ENCODE results near the gene SLC4A1AP. TPM values are rescaled to one million over a fixed set of nuclear protein-coding genes. Genes with fewer than 3 reads are reported as not detected.

SLC4A1AP gene
- total and polyA plus RNA-seq, 9 of the 15 experiments (the other 6 are each of a cell fraction or from before 2014, with no cell fraction given), result 8.1 to 40.5 (median 35.3) TPM

DNA sequence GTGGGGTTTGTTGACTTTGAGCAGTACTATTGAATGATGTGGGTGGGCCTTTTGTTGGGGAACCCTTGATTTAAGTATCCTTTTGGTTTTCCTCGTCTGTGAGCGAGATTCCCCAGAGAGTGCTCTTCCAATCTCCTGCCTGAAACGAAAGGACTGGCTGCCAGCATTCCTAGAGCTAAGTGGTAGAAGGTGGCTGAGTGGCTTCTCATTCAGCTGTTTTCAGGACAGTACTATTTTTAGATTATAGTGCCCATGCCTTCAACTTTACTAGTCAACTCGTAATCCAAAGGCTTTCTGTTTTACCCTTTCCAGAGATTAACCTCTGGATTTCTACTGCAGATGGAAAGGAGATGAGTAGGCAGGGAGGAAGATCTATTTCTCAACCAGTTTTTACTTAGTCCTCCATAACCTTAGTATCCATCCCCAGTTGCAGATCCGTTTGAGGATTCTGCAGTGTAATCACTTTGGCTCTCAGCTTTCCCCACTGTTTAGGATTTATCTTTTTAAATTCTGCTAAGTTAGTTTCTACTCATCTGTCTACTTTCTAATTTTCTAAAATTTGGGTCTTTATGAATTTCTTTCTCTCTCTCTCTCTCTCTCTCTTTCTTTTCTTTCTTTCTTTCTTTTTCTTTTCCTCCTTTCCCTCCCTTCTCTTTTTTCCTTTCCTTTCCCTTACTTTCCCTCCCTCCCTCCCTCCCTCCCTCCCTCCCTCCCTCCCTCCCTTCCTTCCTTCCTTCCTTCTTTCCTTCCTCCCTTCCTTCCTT is 9.2 kb downstream of the SLC4A1AP start:
- TF ChIP-seq ZNF512 (tag; IDR thresholded peaks at IDR 0.05), result peak; percentile 87
- TF ChIP-seq, protein P1, sequence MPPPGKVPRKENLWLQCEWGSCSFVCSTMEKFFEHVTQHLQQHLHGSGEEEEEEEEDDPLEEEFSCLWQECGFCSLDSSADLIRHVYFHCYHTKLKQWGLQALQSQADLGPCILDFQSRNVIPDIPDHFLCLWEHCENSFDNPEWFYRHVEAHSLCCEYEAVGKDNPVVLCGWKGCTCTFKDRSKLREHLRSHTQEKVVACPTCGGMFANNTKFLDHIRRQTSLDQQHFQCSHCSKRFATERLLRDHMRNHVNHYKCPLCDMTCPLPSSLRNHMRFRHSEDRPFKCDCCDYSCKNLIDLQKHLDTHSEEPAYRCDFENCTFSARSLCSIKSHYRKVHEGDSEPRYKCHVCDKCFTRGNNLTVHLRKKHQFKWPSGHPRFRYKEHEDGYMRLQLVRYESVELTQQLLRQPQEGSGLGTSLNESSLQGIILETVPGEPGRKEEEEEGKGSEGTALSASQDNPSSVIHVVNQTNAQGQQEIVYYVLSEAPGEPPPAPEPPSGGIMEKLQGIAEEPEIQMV (tag; conservative IDR thresholded peaks at IDR 0.05; ENCODE audit: low read depth), result peak; percentile 71; the same call in 1 of the 2 replicates
- TF ChIP-seq CREBBP (IDR thresholded peaks at IDR 0.05; ENCODE audit: low read depth, low read length), result no peak
- no peaks in the 10 kb centered on the region for H3K79me2 ChIP-seq (ENCODE audit: control insufficient read depth, insufficient read depth, low read length)
- H3K9ac ChIP-seq (ENCODE audit: insufficient read depth in 1 of 2, low read depth in 2 of 2, low read length in 2 of 2), result no peak overlapping the region
- H2AFZ ChIP-seq (ENCODE audit: low read depth, low read length), result no peak overlapping the region
- intact Hi-C loops (cut with micrococcal nuclease), result no loop called here
- BruUV-seq (replicated peaks), result TSS peak; percentile 8
- no peaks in the 10 kb centered on the region for H4K20me1 ChIP-seq (replicated peaks; ENCODE audit: control insufficient read depth, insufficient read depth, low read length)
- no peaks in the 10 kb centered on the region for H3K9me3 ChIP-seq (replicated peaks; ENCODE audit: control insufficient read depth, insufficient read depth, low read depth, low read length)
- no peaks in the 10 kb centered on the region for H3K27me3 ChIP-seq (ENCODE audit: control insufficient read depth in 2 of 2, insufficient read depth in 2 of 2, low read length in 2 of 2)
- no peak overlapping the region for H3K4me2 ChIP-seq (ENCODE audit: insufficient read depth, low read length)
- no peaks in the 10 kb centered on the region for H3K9me1 ChIP-seq (ENCODE audit: control insufficient read depth, insufficient read depth, low read length)
- H3K27ac ChIP-seq (ENCODE audit: extremely low read depth, low read depth, low read length), result no peak overlapping the region
- no peak for ATAC-seq
- POLR2A ChIA-PET, result interaction anchor here (1.2 kb wide), 1 partner anchor 263 kb away, joined by 3 read pairs; the partner anchor contains the start of gene PPM1G
- CTCF ChIA-PET (ENCODE audit: low intra/inter-chr PET ratio), result no interaction called here
- no peak for FAIRE-seq
- in situ Hi-C loops (cut with MboI), result no loop called here
- WGBS (ENCODE audit: insufficient coverage, low coverage, missing lambda C conversion rate), result 63% methylated on average over 5 of the region's 5 CpGs
- no peak for DNase-seq (ENCODE audit: extremely low read depth in 1 of 4, low spot score in 3 of 4)
- no peaks in the 10 kb centered on the region for H3K4me1 ChIP-seq (replicated peaks in 1 of 2; ENCODE audit: control insufficient read depth in 2 of 2, insufficient read depth in 2 of 2, low read length in 2 of 2)
- no peak overlapping the region for H3K4me3 ChIP-seq
- peaks cover 67% of the 10 kb centered on the region for H3K36me3 ChIP-seq (ENCODE audit: control insufficient read depth, insufficient read depth, low read length)
